MM.1S (cell line): ENCODE measurements around the gene RPRD1A.

Experiments
- DNase-seq: peaks from one replicate; pipeline ENCODE4 v3.0.0-alpha.2; 2015
- H2AFZ ChIP-seq: fragments of 300-600 bp; sonication (generic); 2 replicates; pipeline ENCODE4 v1.6.0; 2016; ENCODE audit warnings: antibody characterized with exemption, low read length
- H3F3A ChIP-seq: fragments of 300-600 bp; sonication (generic); 2 replicates; pipeline ENCODE4 v1.6.1; 2016; ENCODE audit warnings: mild to moderate bottlenecking, antibody characterized with exemption, low read length, moderate library complexity, mixed read lengths; ENCODE audit not compliant: insufficient read depth
- H3K27ac ChIP-seq: fragments of 300-600 bp; sonication (generic); 2 replicates; pipeline ENCODE4 v1.5.1; 2016; ENCODE audit warnings: mild to moderate bottlenecking, low read length
- H3K27me3 ChIP-seq: fragments of 300-600 bp; sonication (generic); replicated peaks from 2 replicates; pipeline ENCODE4 v1.6.0; 2016; ENCODE audit warnings: low read length; ENCODE audit not compliant: insufficient read depth
- H3K36me3 ChIP-seq: fragments of 300-600 bp; sonication (generic); replicated peaks from 2 replicates; pipeline ENCODE4 v1.6.1; 2016; ENCODE audit warnings: mild to moderate bottlenecking, low read length, mixed read lengths; ENCODE audit not compliant: insufficient read depth
- H3K4me1 ChIP-seq: fragments of 300-600 bp; sonication (generic); 2 replicates; pipeline ENCODE4 v1.6.1; 2016; ENCODE audit warnings: low read length, mixed read lengths
- H3K4me2 ChIP-seq: fragments of 300-600 bp; sonication (generic); 2 replicates; pipeline ENCODE4 v1.6.0; 2016; ENCODE audit warnings: low read depth, low read length
- H3K4me3 ChIP-seq: fragments of 300-600 bp; sonication (generic); 2 replicates; pipeline ENCODE4 v1.5.1; 2016; ENCODE audit warnings: low read length, mixed read lengths
- H3K79me2 ChIP-seq: fragments of 300-600 bp; sonication (generic); 2 replicates; pipeline ENCODE4 v1.6.1; 2016; ENCODE audit warnings: mixed run types, low read length, mixed read lengths
- H3K9ac ChIP-seq: fragments of 300-600 bp; sonication (generic); 2 replicates; pipeline ENCODE4 v1.6.1; 2016; ENCODE audit warnings: low read length, mixed read lengths
- H3K9me2 ChIP-seq: fragments of 300-600 bp; sonication (generic); replicated peaks from 2 replicates; pipeline ENCODE4 v1.6.1; 2016; ENCODE audit warnings: mild to moderate bottlenecking, low read length, mixed read lengths; ENCODE audit not compliant: insufficient read depth
- H3K9me3 ChIP-seq: fragments of 300-600 bp; sonication (generic); replicated peaks from 2 replicates; pipeline ENCODE4 v1.6.1; 2016; ENCODE audit warnings: mild to moderate bottlenecking, low read length, mixed read lengths; ENCODE audit not compliant: insufficient read depth
- H4K20me1 ChIP-seq: fragments of 300-600 bp; sonication (generic); 2 replicates; pipeline ENCODE4 v1.6.1; 2016; ENCODE audit warnings: mild to moderate bottlenecking, low read length, moderate library complexity, mixed read lengths; ENCODE audit not compliant: insufficient read depth
- CTCF ChIP-seq: fragments of 300-600 bp; sonication (generic); IDR thresholded peaks from 2 replicates; pipeline ENCODE4 v1.5.1; 2016; ENCODE audit warnings: antibody characterized with exemption, low read length, mixed read lengths
- EZH2 ChIP-seq: fragments of 300-600 bp; sonication (generic); optimal IDR thresholded peaks from 2 replicates; pipeline ENCODE3; 2017; ENCODE audit warnings: low read depth, mild to moderate bottlenecking, antibody characterized with exemption, low read length, mixed read lengths
- EZH2phosphoT487 ChIP-seq: fragments of 300-600 bp; sonication (generic); IDR thresholded peaks from 2 replicates; pipeline ENCODE4 v1.6.1; 2018; ENCODE audit warnings: antibody characterized with exemption, low read length

Gene RPRD1A

DNA sequence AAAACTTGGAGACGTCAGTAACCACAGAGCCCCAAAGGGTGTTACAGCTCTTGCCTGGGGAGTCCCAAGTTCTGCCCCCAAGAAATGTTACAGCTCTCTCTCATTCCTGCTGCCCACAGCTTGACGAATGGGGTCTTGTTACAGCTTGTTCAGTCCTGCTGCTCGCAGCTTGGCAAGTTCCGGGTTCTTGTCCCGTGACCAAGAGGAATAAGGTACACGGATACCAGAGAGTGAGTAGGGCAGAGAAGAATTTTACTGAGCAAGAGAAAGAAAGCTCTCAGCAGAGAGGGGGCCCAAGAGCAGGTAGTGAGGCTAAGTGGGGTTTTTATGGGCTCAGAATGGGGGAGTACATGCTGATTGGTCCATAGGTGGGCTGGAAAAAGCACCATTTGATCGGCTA lies 34.6 kb upstream of the RPRD1A start:
- peaks cover 8% of the 10 kb centered on the region; the same call in 1 of the 2 replicates for H3K4me1 ChIP-seq
- no peaks in the 10 kb centered on the region for H3K27me3 ChIP-seq
- DNase-seq: no peak
- H3F3A ChIP-seq: no peaks in the 10 kb centered on the region
- H3K9me3 ChIP-seq: no peaks in the 10 kb centered on the region
- no peaks in the 10 kb centered on the region for H3K79me2 ChIP-seq
- no peaks in the 10 kb centered on the region for H4K20me1 ChIP-seq
- TF ChIP-seq CTCF (no peak), EZH2 (no peak), EZH2phosphoT487 (no peak)
- H3K27ac ChIP-seq: no peak overlapping the region
- H3K9ac ChIP-seq: no peak overlapping the region
- H3K36me3 ChIP-seq: no peaks in the 10 kb centered on the region
- no peak overlapping the region for H2AFZ ChIP-seq
- H3K4me2 ChIP-seq: no peak overlapping the region
- H3K9me2 ChIP-seq: no peaks in the 10 kb centered on the region
- H3K4me3 ChIP-seq: no peak overlapping the region

GRCh38 chr18:36099311-36099710 lies 32.0 kb upstream of the RPRD1A start:
- Histone ChIP-seq H3K9me2 (no peaks in the 10 kb centered on the region), H3K36me3 (no peaks in the 10 kb centered on the region), H3K79me2 (no peaks in the 10 kb centered on the region), H3K9ac (no peak overlapping the region), H3K27ac (no peak overlapping the region), H3K4me1 (peaks cover 8% of the 10 kb centered on the region; the same call in 1 of the 2 replicates), H3K4me3 (no peak overlapping the region), H3K9me3 (no peaks in the 10 kb centered on the region), H2AFZ (no peak overlapping the region), H3K27me3 (no peaks in the 10 kb centered on the region), H3K4me2 (no peak overlapping the region), H4K20me1 (no peaks in the 10 kb centered on the region), H3F3A (no peaks in the 10 kb centered on the region)
- TF ChIP-seq CTCF: no peak
- TF ChIP-seq EZH2: no peak
- TF ChIP-seq EZH2phosphoT487: no peak
- no peak for DNase-seq

DNA sequence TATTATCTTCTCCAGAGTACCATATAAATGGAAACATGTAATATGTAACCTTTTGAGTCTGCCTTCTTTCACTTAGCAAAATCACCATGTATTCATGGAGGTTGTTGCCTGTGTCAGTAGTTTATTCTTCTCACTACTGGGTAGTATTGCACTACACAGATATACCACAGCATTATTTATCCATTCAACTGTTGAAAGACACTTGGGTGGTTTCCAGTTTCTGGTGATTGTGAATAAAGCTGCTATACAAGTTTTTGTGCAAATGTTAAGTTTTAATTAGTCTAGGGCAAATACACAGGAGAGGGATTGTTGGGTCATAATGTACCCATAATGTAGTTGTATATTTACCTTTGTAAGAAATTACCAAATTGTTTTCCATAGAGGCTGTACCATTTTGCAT lies 29.6 kb upstream of the RPRD1A start:
- Histone ChIP-seq H3K4me2 (no peak overlapping the region), H3K4me1 (no peaks in the 10 kb centered on the region), H3K9ac (no peak overlapping the region), H4K20me1 (no peaks in the 10 kb centered on the region), H3K27me3 (no peaks in the 10 kb centered on the region), H3K36me3 (no peaks in the 10 kb centered on the region), H3K9me3 (no peaks in the 10 kb centered on the region), H3K4me3 (no peak overlapping the region), H2AFZ (no peak overlapping the region), H3K79me2 (no peaks in the 10 kb centered on the region), H3K27ac (no peak overlapping the region), H3F3A (no peaks in the 10 kb centered on the region), H3K9me2 (no peaks in the 10 kb centered on the region)
- DNase-seq: no peak
- no peak for TF ChIP-seq EZH2phosphoT487
- TF ChIP-seq EZH2: no peak
- TF ChIP-seq CTCF: no peak
